CD4-positive, alpha-beta T cell treated with Interleukin-6 at 100 ng/mL for 8 hours (primary cell): ENCODE results near the gene HK2.
"Not testable (repeated sequence)": the region's sequence is repeated elsewhere in the genome, so short reads cannot be mapped to it uniquely, and the experiment has no call there.

Experiments
- DNase-seq: peaks from one replicate; pipeline ENCODE4 v3.0.0-alpha.2; 2020; ENCODE audit warnings: mixed read lengths, low spot score

Gene HK2

GRCh38 chr2:74833418-74834233 is at the start of gene HK2:
HK2 (plus strand) TSS chr2:74834127; CDS start chr2:74834581, 454 bp downstream.
- peak; percentile 84 for DNase-seq

- no peak for DNase-seq
These were observed 44.7 kb upstream of the HK2 start for GRCh38 chr2:74789271-74789670.

GRCh38 chr2:74792282-74792681 is 41.6 kb upstream of the HK2 start:
- DNase-seq, result no peak

GRCh38 chr2:74794878-74795277 is 39.0 kb upstream of the HK2 start:
- not testable (repeated sequence) for DNase-seq

- DNase-seq, result no peak
These were observed 27.5 kb upstream of the HK2 start for GRCh38 chr2:74806355-74806839.

- no peak for DNase-seq
These were observed 27.0 kb upstream of the HK2 start for GRCh38 chr2:74806920-74807319.

- no peak for DNase-seq
These were observed 20.9 kb upstream of the HK2 start for GRCh38 chr2:74812787-74813590.

- no peak for DNase-seq
These were observed 19.8 kb upstream of the HK2 start for GRCh38 chr2:74814102-74814501.

- DNase-seq, result no peak
These were observed 18.0 kb upstream of the HK2 start for GRCh38 chr2:74815941-74816340.

GRCh38 chr2:74816540-74817303 is 17.2 kb upstream of the HK2 start:
- no peak for DNase-seq

GRCh38 chr2:74817304-74817675 is 16.6 kb upstream of the HK2 start:
- no peak for DNase-seq

- DNase-seq, result no peak
These were observed 14.2 kb upstream of the HK2 start for GRCh38 chr2:74819702-74820101.

- DNase-seq, result no peak
These were observed 12.5 kb upstream of the HK2 start for GRCh38 chr2:74821177-74822126.

GRCh38 chr2:74822771-74823566 is 11.0 kb upstream of the HK2 start:
- no peak for DNase-seq

GRCh38 chr2:74824679-74825078 is 9.2 kb upstream of the HK2 start:
- DNase-seq, result no peak

- no peak for DNase-seq
These were observed 5.4 kb upstream of the HK2 start for GRCh38 chr2:74828543-74828942.

- DNase-seq, result no peak
These were observed 2.0 kb upstream of the HK2 start for GRCh38 chr2:74831693-74832530.

GRCh38 chr2:74834234-74834791 is 386 bp downstream of the HK2 start:
- DNase-seq, result peak; percentile 13
